Measurements from ENCODE around the gene PRKAR2A. TPM values are rescaled to one million over a fixed set of nuclear protein-coding genes. Genes with fewer than 3 reads are reported as not detected.
"Not testable (repeated sequence)": the region's sequence is repeated elsewhere in the genome, so short reads cannot be mapped to it uniquely, and the experiment has no call there.

Gene PRKAR2A
- total and polyA plus RNA-seq, 9 of the 15 experiments (the other 6 are each of a cell fraction or from before 2014, with no cell fraction given), result 15.9 to 84.5 (median 37.6) TPM

- in situ Hi-C loops (cut with MboI) (no loop called here), intact Hi-C loops (cut with micrococcal nuclease) (no loop called here)
- no peaks in the 10 kb centered on the region for H3K27me3 ChIP-seq (ENCODE audit: control insufficient read depth in 2 of 2, insufficient read depth in 2 of 2, low read length in 2 of 2)
- DNase-seq (ENCODE audit: extremely low read depth in 1 of 4, low spot score in 3 of 4), result no peak
- WGBS (ENCODE audit: insufficient coverage, low coverage, missing lambda C conversion rate), result 88% methylated on average over 3 of the region's 3 CpGs
- H3K9me1 ChIP-seq (ENCODE audit: control insufficient read depth, insufficient read depth, low read length), result no peaks in the 10 kb centered on the region
- H3K9ac ChIP-seq (ENCODE audit: insufficient read depth in 1 of 2, low read depth in 2 of 2, low read length in 2 of 2), result no peak overlapping the region
- H3K79me2 ChIP-seq (ENCODE audit: control insufficient read depth, insufficient read depth, low read length), result no peaks in the 10 kb centered on the region
- no peaks in the 10 kb centered on the region for H3K9me3 ChIP-seq (replicated peaks; ENCODE audit: control insufficient read depth, insufficient read depth, low read depth, low read length)
- TF ChIP-seq RBM22 (IDR thresholded peaks at IDR 0.05; ENCODE audit: low read depth, low read length, poor library complexity, severe bottlenecking) (no peak), XRCC4 (IDR thresholded peaks at IDR 0.05; ENCODE audit: extremely low read depth, insufficient read depth, insufficient read length) (no peak), OTX1 (CRISPR knock-in tag; IDR thresholded peaks at IDR 0.05) (no peak), TGIF2 (CRISPR knock-in tag; IDR thresholded peaks at IDR 0.05) (no peak), RBM14 (IDR thresholded peaks at IDR 0.05; ENCODE audit: borderline replicate concordance, insufficient read depth, low read depth, low read length) (no peak), MED1 (CRISPR knock-in tag; IDR thresholded peaks at IDR 0.05; ENCODE audit: borderline replicate concordance) (no peak)
- FAIRE-seq, result no peak
- ChIA-PET POLR2A (interaction anchor here (1.1 kb wide), 1 partner anchor 15 kb away, joined by 3 read pairs; no protein-coding TSS in a partner anchor), CTCF (ENCODE audit: low intra/inter-chr PET ratio) (no interaction called here)
- H3K4me1 ChIP-seq (replicated peaks in 1 of 2; ENCODE audit: control insufficient read depth in 2 of 2, insufficient read depth in 2 of 2, low read length in 2 of 2), result no peaks in the 10 kb centered on the region
- no TSS peak for BruUV-seq (replicated peaks)
- ATAC-seq, result no peak
- H3K27ac ChIP-seq (ENCODE audit: extremely low read depth, low read depth, low read length), result no peak overlapping the region
- no peak overlapping the region for H3K4me2 ChIP-seq (ENCODE audit: insufficient read depth, low read length)
- H3K36me3 ChIP-seq (ENCODE audit: control insufficient read depth, insufficient read depth, low read length), result peaks cover 38% of the 10 kb centered on the region; the same call in 2 of the 3 replicates
- no peaks in the 10 kb centered on the region for H4K20me1 ChIP-seq (replicated peaks; ENCODE audit: control insufficient read depth, insufficient read depth, low read length)
- no peak overlapping the region for H2AFZ ChIP-seq (ENCODE audit: low read depth, low read length)
- H3K4me3 ChIP-seq, result no peak overlapping the region
Measured at GRCh38 chr3:48762816-48763215, 84.9 kb downstream of the PRKAR2A start.

DNA sequence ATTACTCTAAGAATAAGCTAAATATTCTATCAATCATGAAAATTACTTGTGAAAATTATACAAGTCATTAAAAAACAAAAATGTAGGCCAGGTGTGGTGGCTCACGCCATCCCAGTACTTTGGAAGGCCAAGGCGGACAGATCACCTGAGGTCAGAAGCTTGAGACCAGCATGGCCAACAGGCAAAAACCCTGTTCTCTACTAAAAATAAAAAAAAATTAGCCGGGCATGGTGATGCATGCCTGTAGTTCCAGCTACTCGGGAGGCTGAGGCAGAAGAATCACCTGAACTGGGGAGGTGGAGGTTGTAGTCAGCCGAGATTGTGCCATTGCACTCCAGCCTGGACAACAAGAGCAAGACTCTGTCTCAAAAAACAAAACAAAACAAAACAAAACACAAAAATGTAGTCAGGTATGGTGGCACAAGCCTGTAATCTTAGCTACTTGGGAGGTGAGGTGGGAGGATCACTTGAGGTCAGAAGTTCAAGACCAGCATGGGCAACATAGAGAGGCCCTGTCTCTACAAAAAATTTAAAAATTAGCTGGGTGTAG, 87.6 kb downstream of the PRKAR2A start:
- FAIRE-seq; ATAC-seq; H3K27ac ChIP-seq (ENCODE audit: extremely low read depth, low read depth, low read length); intact Hi-C loops (cut with micrococcal nuclease); H3K9me1 ChIP-seq (ENCODE audit: control insufficient read depth, insufficient read depth, low read length); H2AFZ ChIP-seq (ENCODE audit: low read depth, low read length); H4K20me1 ChIP-seq (replicated peaks; ENCODE audit: control insufficient read depth, insufficient read depth, low read length); CTCF ChIA-PET (ENCODE audit: low intra/inter-chr PET ratio); H3K4me1 ChIP-seq (replicated peaks in 1 of 2; ENCODE audit: control insufficient read depth in 2 of 2, insufficient read depth in 2 of 2, low read length in 2 of 2); BruUV-seq (replicated peaks); H3K79me2 ChIP-seq (ENCODE audit: control insufficient read depth, insufficient read depth, low read length); H3K9ac ChIP-seq (ENCODE audit: insufficient read depth in 1 of 2, low read depth in 2 of 2, low read length in 2 of 2); DNase-seq (ENCODE audit: extremely low read depth in 1 of 4, low spot score in 3 of 4); H3K4me3 ChIP-seq; H3K27me3 ChIP-seq (ENCODE audit: control insufficient read depth in 2 of 2, insufficient read depth in 2 of 2, low read length in 2 of 2); H3K9me3 ChIP-seq (replicated peaks; ENCODE audit: control insufficient read depth, insufficient read depth, low read depth, low read length); in situ Hi-C loops (cut with MboI); H3K4me2 ChIP-seq (ENCODE audit: insufficient read depth, low read length): not testable (repeated sequence)
- POLR2A ChIA-PET, result interaction anchor here (0.8 to 0.9 kb wide), 2 partner anchors 13 to 20 kb away, joined by 3 read pairs; no protein-coding TSS in a partner anchor
- WGBS (ENCODE audit: insufficient coverage, low coverage, missing lambda C conversion rate), result 98% methylated on average over 5 of the region's 5 CpGs
- H3K36me3 ChIP-seq (ENCODE audit: control insufficient read depth, insufficient read depth, low read length), result peaks cover 39% of the 10 kb centered on the region; the same call in 2 of the 3 replicates

DNA sequence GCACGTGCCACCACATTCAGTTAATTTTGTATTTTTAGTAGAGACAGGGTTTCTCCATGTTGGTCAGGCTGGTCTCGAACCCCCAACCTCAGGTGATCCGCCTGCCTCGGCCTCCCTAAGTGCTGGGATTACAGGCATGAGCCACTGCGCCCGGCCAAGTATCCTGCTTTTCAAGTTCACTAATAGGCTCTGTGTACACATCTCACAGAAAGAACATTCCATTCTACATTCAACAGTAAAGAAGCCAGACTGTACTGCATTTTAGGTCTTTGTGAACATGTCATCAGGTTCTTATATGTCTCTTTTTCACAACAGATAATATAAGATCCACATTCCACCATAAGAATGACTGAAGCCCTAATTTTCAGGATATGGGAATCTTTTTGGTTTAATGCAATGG, 88.1 kb downstream of the PRKAR2A start:
- H3K27me3 ChIP-seq (ENCODE audit: control insufficient read depth in 2 of 2, insufficient read depth in 2 of 2, low read length in 2 of 2); FAIRE-seq; H4K20me1 ChIP-seq (replicated peaks; ENCODE audit: control insufficient read depth, insufficient read depth, low read length); BruUV-seq (replicated peaks); intact Hi-C loops (cut with micrococcal nuclease); H3K27ac ChIP-seq (ENCODE audit: extremely low read depth, low read depth, low read length); ATAC-seq; in situ Hi-C loops (cut with MboI); CTCF ChIA-PET (ENCODE audit: low intra/inter-chr PET ratio); H3K79me2 ChIP-seq (ENCODE audit: control insufficient read depth, insufficient read depth, low read length); DNase-seq (ENCODE audit: extremely low read depth in 1 of 4, low spot score in 3 of 4); H3K9me3 ChIP-seq (replicated peaks; ENCODE audit: control insufficient read depth, insufficient read depth, low read depth, low read length); H3K9me1 ChIP-seq (ENCODE audit: control insufficient read depth, insufficient read depth, low read length); H3K4me2 ChIP-seq (ENCODE audit: insufficient read depth, low read length); H2AFZ ChIP-seq (ENCODE audit: low read depth, low read length); H3K4me1 ChIP-seq (replicated peaks in 1 of 2; ENCODE audit: control insufficient read depth in 2 of 2, insufficient read depth in 2 of 2, low read length in 2 of 2); H3K9ac ChIP-seq (ENCODE audit: insufficient read depth in 1 of 2, low read depth in 2 of 2, low read length in 2 of 2); H3K4me3 ChIP-seq: not testable (repeated sequence)
- POLR2A ChIA-PET, result interaction anchor here (0.5 kb wide), 1 partner anchor 178 kb away, joined by 3 read pairs; no protein-coding TSS in a partner anchor
- 100% methylated on average over 4 of the region's 6 CpGs for WGBS (ENCODE audit: insufficient coverage, low coverage, missing lambda C conversion rate)
- peaks cover 34% of the 10 kb centered on the region; the same call in 1 of the 3 replicates for H3K36me3 ChIP-seq (ENCODE audit: control insufficient read depth, insufficient read depth, low read length)

Measured in K562 (cell line).